Measurements from ENCODE around the gene C10orf62. TPM values are rescaled to one million over a fixed set of nuclear protein-coding genes. Genes with fewer than 3 reads are reported as not detected.

Gene C10orf62
- total RNA-seq, 1 experiment from 2014 or later, result not detected

- Histone ChIP-seq H3K36me3 (ENCODE audit: control insufficient read depth, insufficient read depth, low read length) (no peaks in the 10 kb centered on the region), H3K27me3 (ENCODE audit: control insufficient read depth, insufficient read depth, low read length) (no peaks in the 10 kb centered on the region), H3K4me3 (ENCODE audit: low read depth in 2 of 2, low read length in 2 of 2) (no peak overlapping the region), H3K4me1 (ENCODE audit: control insufficient read depth, insufficient read depth, low read length) (peaks cover 55% of the 10 kb centered on the region), H3K27ac (ENCODE audit: low read length) (peak overlapping the region; percentile 87), H3K9me3 (ENCODE audit: control insufficient read depth, insufficient read depth, low read depth, low read length) (no peaks in the 10 kb centered on the region)
- ATAC-seq (no peak), DNase-seq (ENCODE audit: low read depth, low spot score) (no peak)
- intact Hi-C loops (cut with micrococcal nuclease; ENCODE audit: unreplicated experiment), result loop anchor here (2.0 kb wide), 1 partner anchor 39 kb away; no protein-coding TSS in a partner anchor
- no TSS peak for BruUV-seq (replicated peaks)
- CTCF ChIA-PET, result interaction anchor here (0.6 to 1.6 kb wide), 2 partner anchors 38 to 114 kb away, joined by 4 read pairs; no protein-coding TSS in a partner anchor
- TF ChIP-seq SIN3A (IDR thresholded peaks at IDR 0.05; ENCODE audit: borderline replicate concordance, insufficient read depth, low read depth, low read length) (no peak), CTCF (IDR thresholded peaks at IDR 0.05) (no peak), TCF7L2 (IDR thresholded peaks at IDR 0.05; ENCODE audit: low read depth, low read length) (no peak), POLR2AphosphoS5 (IDR thresholded peaks at IDR 0.05; ENCODE audit: low read depth, low read length) (no peak), REST (IDR thresholded peaks at IDR 0.05; ENCODE audit: insufficient read depth in 1 of 2, low read depth in 2 of 2, low read length in 1 of 2) (no peak)
- in situ Hi-C loops (cut with HindIII; ENCODE audit: low pct_unique_long_range_greater_than_20kb, low sequenced_read_pairs), result no loop called here
- POLR2A ChIA-PET, result interaction anchor here (0.6 to 0.7 kb wide), 2 partner anchors 19 to 24 kb away, joined by 3 read pairs; no protein-coding TSS in a partner anchor
Observed at GRCh38 chr10:97573672-97574071, 15.8 kb upstream of the C10orf62 start.

GRCh38 chr10:97574374-97575126 lies 15.0 kb upstream of the C10orf62 start:
- Histone ChIP-seq H3K27ac (ENCODE audit: low read length) (peak overlapping the region; percentile 87), H3K4me1 (ENCODE audit: control insufficient read depth, insufficient read depth, low read length) (peaks cover 55% of the 10 kb centered on the region)

More at GRCh38 chr10:97574374-97575126, 15.0 kb upstream of the C10orf62 start:
- DNase-seq (ENCODE audit: low read depth, low spot score) (peak; percentile 94), ATAC-seq (peak; percentile 88)
- POLR2A ChIA-PET, result interaction anchor here (0.6 kb wide), 1 partner anchor 25 kb away, joined by 3 read pairs; no protein-coding TSS in a partner anchor
- Histone ChIP-seq H3K36me3 (ENCODE audit: control insufficient read depth, insufficient read depth, low read length) (no peaks in the 10 kb centered on the region), H3K27me3 (ENCODE audit: control insufficient read depth, insufficient read depth, low read length) (no peaks in the 10 kb centered on the region), H3K9me3 (ENCODE audit: control insufficient read depth, insufficient read depth, low read depth, low read length) (no peaks in the 10 kb centered on the region), H3K4me3 (ENCODE audit: low read depth in 2 of 2, low read length in 2 of 2) (no peak overlapping the region)
- no TSS peak for BruUV-seq (replicated peaks)
- CTCF ChIA-PET, result interaction anchor here (0.6 to 1.6 kb wide), 3 partner anchors 22 to 110 kb away, joined by 4 to 5 read pairs (median 5); no protein-coding TSS in a partner anchor
- intact Hi-C loops (cut with micrococcal nuclease; ENCODE audit: unreplicated experiment), result no loop called here
- in situ Hi-C loops (cut with HindIII; ENCODE audit: low pct_unique_long_range_greater_than_20kb, low sequenced_read_pairs), result no loop called here
- no peak for TF ChIP-seq CTCF (IDR thresholded peaks at IDR 0.05)
- peak; percentile 35; the same call in 1 of the 2 replicates for TF ChIP-seq TCF7L2 (IDR thresholded peaks at IDR 0.05; ENCODE audit: low read depth, low read length)
- TF ChIP-seq POLR2AphosphoS5 (IDR thresholded peaks at IDR 0.05; ENCODE audit: low read depth, low read length), result peak; percentile 96
- peak in 1 of 2 experiments; percentile 72; a peak in 1 of 4 replicates for TF ChIP-seq REST (IDR thresholded peaks at IDR 0.05; ENCODE audit: insufficient read depth in 1 of 2, low read depth in 2 of 2, low read length in 1 of 2)
- 0 out of 2 replicates have a peak, but pooled peaks have one; percentile 43 for TF ChIP-seq SIN3A (IDR thresholded peaks at IDR 0.05; ENCODE audit: borderline replicate concordance, insufficient read depth, low read depth, low read length)
